H9 (cell line): ENCODE data around the gene C6orf52. TPM values are rescaled to one million over a fixed set of nuclear protein-coding genes. Genes with fewer than 3 reads are reported as not detected.

ENCODE experiments used
- DNase-seq: peaks from one replicate; pipeline ENCODE4 v3.0.0-alpha.2; 2017
- H2AFZ ChIP-seq: one replicate; pipeline ENCODE4 v1.6.1; 2013; ENCODE audit warnings: mild to moderate bottlenecking, low read length, control low read depth, moderate library complexity
- H2AK5ac ChIP-seq: 2 replicates; pipeline ENCODE4 v1.6.1; 2013; ENCODE audit warnings: low read length, control low read depth, mixed read lengths; ENCODE audit not compliant: insufficient read length
- H2BK120ac ChIP-seq: one replicate; pipeline ENCODE4 v1.6.1; 2013; ENCODE audit warnings: low read depth, mild to moderate bottlenecking, low read length, control low read depth, inconsistent platforms; ENCODE audit not compliant: poor library complexity, severe bottlenecking
- H2BK12ac ChIP-seq: 2 replicates; pipeline ENCODE4 v1.6.1; 2013; ENCODE audit warnings: low read length, control low read depth, mixed read lengths, low read depth; ENCODE audit not compliant: insufficient read length
- H2BK15ac ChIP-seq: 2 replicates; pipeline ENCODE4 v1.6.1; 2013; ENCODE audit warnings: low read depth, low read length, control low read depth
- H2BK20ac ChIP-seq: one replicate; pipeline ENCODE4 v1.6.1; 2013; ENCODE audit warnings: low read depth, mild to moderate bottlenecking, low read length, control low read depth, inconsistent platforms; ENCODE audit not compliant: poor library complexity, severe bottlenecking
- H2BK5ac ChIP-seq: 2 replicates; pipeline ENCODE4 v1.6.1; 2013; ENCODE audit warnings: low read length, control low read depth, mixed read lengths; ENCODE audit not compliant: insufficient read length
- H3K14ac ChIP-seq: 2 replicates; pipeline ENCODE4 v1.6.1; 2013; ENCODE audit warnings: low read length, control low read depth; ENCODE audit not compliant: insufficient read depth
- H3K18ac ChIP-seq: 2 replicates; pipeline ENCODE4 v1.6.1; 2013; ENCODE audit warnings: low read depth, mild to moderate bottlenecking, mixed read lengths, low read length, control low read depth; ENCODE audit not compliant: insufficient read length
- H3K23ac ChIP-seq: 2 replicates; pipeline ENCODE4 v1.6.1; 2013; ENCODE audit warnings: low read length, control low read depth, mixed read lengths, low read depth; ENCODE audit not compliant: insufficient read length
- H3K23me2 ChIP-seq: 2 replicates; pipeline ENCODE4 v1.6.1; 2013; ENCODE audit warnings: low read depth, mild to moderate bottlenecking, mixed read lengths, low read length, control low read depth; ENCODE audit not compliant: insufficient read length, poor library complexity, severe bottlenecking
- H3K27ac ChIP-seq: 2 replicates; pipeline ENCODE4 v1.5.1; 2013; ENCODE audit warnings: low read length, control low read depth, mixed read lengths, low read depth; ENCODE audit not compliant: insufficient read length
- H3K27me3 ChIP-seq: 2 replicates; pipeline ENCODE4 v1.6.1; 2013; ENCODE audit warnings: low read length, control low read depth, inconsistent platforms; ENCODE audit not compliant: insufficient read depth
- H3K4ac ChIP-seq: 2 replicates; pipeline ENCODE4 v1.6.1; 2013; ENCODE audit warnings: low read depth, mild to moderate bottlenecking, control low read depth, inconsistent platforms, low read length, moderate library complexity
- H3K4me1 ChIP-seq: 2 replicates; pipeline ENCODE4 v1.6.1; 2013; ENCODE audit warnings: low read length, control low read depth, inconsistent platforms; ENCODE audit not compliant: insufficient read depth
- H3K4me2 ChIP-seq: 2 replicates; pipeline ENCODE4 v1.6.1; 2013; ENCODE audit warnings: low read length, control low read depth, mixed read lengths; ENCODE audit not compliant: insufficient read length, insufficient read depth
- H3K56ac ChIP-seq: 2 replicates; pipeline ENCODE4 v1.6.1; 2013; ENCODE audit warnings: low read depth, mild to moderate bottlenecking, mixed read lengths, low read length, control low read depth; ENCODE audit not compliant: insufficient read length
- H3K79me1 ChIP-seq: 2 replicates; pipeline ENCODE4 v1.6.1; 2013; ENCODE audit warnings: low read depth, mild to moderate bottlenecking, moderate library complexity, low read length, control low read depth, inconsistent platforms; ENCODE audit not compliant: insufficient read depth, poor library complexity, severe bottlenecking
- H3K79me2 ChIP-seq: 2 replicates; pipeline ENCODE4 v1.6.1; 2013; ENCODE audit warnings: low read length, control low read depth, inconsistent platforms; ENCODE audit not compliant: insufficient read depth
- H3K9ac ChIP-seq: 2 replicates; pipeline ENCODE4 v1.6.1; 2013; ENCODE audit warnings: low read length, control low read depth, mixed read lengths; ENCODE audit not compliant: insufficient read length; ENCODE audit errors: extremely low read depth
- H3K9me3 ChIP-seq: one replicate; pipeline ENCODE4 v1.6.1; 2013; ENCODE audit warnings: low read depth, low read length, inconsistent platforms; ENCODE audit not compliant: control insufficient read depth
- H3T11ph ChIP-seq: one replicate; pipeline ENCODE4 v1.6.1; 2013; ENCODE audit warnings: mild to moderate bottlenecking, low read length, control low read depth, inconsistent platforms
- H4K20me1 ChIP-seq: one replicate; pipeline ENCODE4 v1.6.1; 2013; ENCODE audit not compliant: control insufficient read depth, insufficient read length, insufficient read depth
- H4K5ac ChIP-seq: 2 replicates; pipeline ENCODE4 v1.6.1; 2013; ENCODE audit warnings: low read depth, mild to moderate bottlenecking, mixed read lengths, low read length, control low read depth; ENCODE audit not compliant: insufficient read length
- H4K8ac ChIP-seq: replicated peaks from 2 replicates; pipeline ENCODE4 v1.6.1; 2013; ENCODE audit warnings: low read length, control low read depth, mixed read lengths, low read depth; ENCODE audit not compliant: insufficient read length
- H4K91ac ChIP-seq: 2 replicates; pipeline ENCODE4 v1.6.1; 2013; ENCODE audit warnings: low read depth, mild to moderate bottlenecking, moderate library complexity, mixed read lengths, low read length, control low read depth; ENCODE audit not compliant: insufficient read length
- H3K27ac Mint-ChIP-seq, 3 experiments: 2 replicates in 2 of 3; 3 replicates in 1 of 3; pipeline ENCODE4 v1.8.0; 2020 to 2021; ENCODE audit warnings: mixed read lengths in 3 of 3, mild to moderate bottlenecking in 1 of 3, moderate library complexity in 1 of 3
- H3K27me3 Mint-ChIP-seq: 2 replicates; pipeline ENCODE4 v1.8.0; 2021; ENCODE audit warnings: low read depth, mild to moderate bottlenecking, moderate library complexity, mixed read lengths
- H3K36me3 Mint-ChIP-seq, 3 experiments: 2 replicates in 2 of 3; 3 replicates in 1 of 3; pipeline ENCODE4 v1.8.0; 2020 to 2021; ENCODE audit warnings: low read depth in 3 of 3, mixed read lengths in 3 of 3; ENCODE audit not compliant: insufficient read depth in 1 of 3
- H3K4me1 Mint-ChIP-seq, 2 experiments: 2 replicates each; pipeline ENCODE4 v1.8.0; 2020; ENCODE audit warnings: mixed read lengths in 2 of 2
- H3K4me3 Mint-ChIP-seq, 2 experiments: 2 replicates in 1 of 2; 3 replicates in 1 of 2; pipeline ENCODE4 v1.8.0; 2020 to 2021; ENCODE audit warnings: mild to moderate bottlenecking in 2 of 2, mixed read lengths in 2 of 2, moderate library complexity in 1 of 2
- H3K9me3 Mint-ChIP-seq, 2 experiments: 2 replicates in 1 of 2; 3 replicates in 1 of 2; pipeline ENCODE4 v1.8.0; 2020; ENCODE audit warnings: mild to moderate bottlenecking in 2 of 2, mixed read lengths in 2 of 2, moderate library complexity in 1 of 2
- WGBS: extraction: QIAGEN DNeasy Blood & Tissue Kit; methylation state at CpG from one replicate; pipeline ENCODE4 v1.1.7; 2013; ENCODE audit warnings: missing lambda C conversion rate, low lambda C conversion rate, mixed read lengths; ENCODE audit not compliant: insufficient read length; ENCODE audit errors: extremely low coverage; 5-methylcytosine and 5-hydroxymethylcytosine counted together
- total RNA-seq: library from RNA; stranded (reverse); gene quantifications from 2 replicates; pipeline ENCODE4 v1.2.1, GENCODE V29; 2021
- TF ChIP-seq, protein P1 (sequence below): fragments of 200-600 bp; sonication (generic); conservative IDR thresholded peaks from 3 replicates; pipeline ENCODE4 v1.8.0; 2021; ENCODE audit warnings: antibody characterized with exemption, mild to moderate bottlenecking

The C6orf52 gene
- total RNA-seq, 1 experiment from 2014 or later = 1.8 TPM

GRCh38 chr6:10725716-10726115 is 31.3 kb upstream of the C6orf52 start:
- no peaks in the 10 kb centered on the region for H3K79me2 ChIP-seq
- Mint-ChIP-seq H3K27ac (peak overlapping the region in 2 of 3 experiments; percentile 76 to 80; a peak in 3 of 7 replicates), H3K4me3 (peak overlapping the region in 1 of 2 experiments; percentile 43; a peak in 1 of 5 replicates), H3K36me3 (peaks cover 16 to 54% (median 50%) of the 10 kb centered on the region in 3 experiments), H3K27me3 (no peaks in the 10 kb centered on the region), H3K9me3 (no peaks in the 10 kb centered on the region; a peak in 2 of 5 replicates), H3K4me1 (peaks cover 19 to 23% of the 10 kb centered on the region in 2 experiments)
- no CpG with 5 or more reads among the region's 9 CpGs for WGBS
- no peak overlapping the region for H4K91ac ChIP-seq
- no peak overlapping the region for H3K23ac ChIP-seq
- peaks cover 9% of the 10 kb centered on the region for H3K23me2 ChIP-seq
- no peaks in the 10 kb centered on the region for H3K79me1 ChIP-seq
- H2BK20ac ChIP-seq = no peak overlapping the region
- no peak overlapping the region for H3T11ph ChIP-seq
- no peak overlapping the region for H4K8ac ChIP-seq
- no peak overlapping the region for H2BK5ac ChIP-seq
- no peaks in the 10 kb centered on the region for H4K20me1 ChIP-seq
- H3K27ac ChIP-seq = no peak overlapping the region
- H2BK120ac ChIP-seq = no peak overlapping the region
- no peak overlapping the region for H2BK15ac ChIP-seq
- no peak overlapping the region for H2AK5ac ChIP-seq
- no peaks in the 10 kb centered on the region for H3K9me3 ChIP-seq
- no peak for DNase-seq
- 0 out of 2 replicates have a peak, but pooled peaks cover 2% of the 10 kb centered on the region for H3K4me1 ChIP-seq
- no peak overlapping the region for H3K4me2 ChIP-seq
- no peak overlapping the region for H2AFZ ChIP-seq
- H3K56ac ChIP-seq = no peak overlapping the region
- H3K14ac ChIP-seq = no peak overlapping the region
- no peak overlapping the region for H3K4ac ChIP-seq
- no peaks in the 10 kb centered on the region for H3K27me3 ChIP-seq
- no peak overlapping the region for H3K9ac ChIP-seq
- TF ChIP-seq, protein P1, sequence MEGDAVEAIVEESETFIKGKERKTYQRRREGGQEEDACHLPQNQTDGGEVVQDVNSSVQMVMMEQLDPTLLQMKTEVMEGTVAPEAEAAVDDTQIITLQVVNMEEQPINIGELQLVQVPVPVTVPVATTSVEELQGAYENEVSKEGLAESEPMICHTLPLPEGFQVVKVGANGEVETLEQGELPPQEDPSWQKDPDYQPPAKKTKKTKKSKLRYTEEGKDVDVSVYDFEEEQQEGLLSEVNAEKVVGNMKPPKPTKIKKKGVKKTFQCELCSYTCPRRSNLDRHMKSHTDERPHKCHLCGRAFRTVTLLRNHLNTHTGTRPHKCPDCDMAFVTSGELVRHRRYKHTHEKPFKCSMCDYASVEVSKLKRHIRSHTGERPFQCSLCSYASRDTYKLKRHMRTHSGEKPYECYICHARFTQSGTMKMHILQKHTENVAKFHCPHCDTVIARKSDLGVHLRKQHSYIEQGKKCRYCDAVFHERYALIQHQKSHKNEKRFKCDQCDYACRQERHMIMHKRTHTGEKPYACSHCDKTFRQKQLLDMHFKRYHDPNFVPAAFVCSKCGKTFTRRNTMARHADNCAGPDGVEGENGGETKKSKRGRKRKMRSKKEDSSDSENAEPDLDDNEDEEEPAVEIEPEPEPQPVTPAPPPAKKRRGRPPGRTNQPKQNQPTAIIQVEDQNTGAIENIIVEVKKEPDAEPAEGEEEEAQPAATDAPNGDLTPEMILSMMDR = no peak
- H3K18ac ChIP-seq = no peak overlapping the region
- no peak overlapping the region for H2BK12ac ChIP-seq
- no peak overlapping the region for H4K5ac ChIP-seq
